SJCRH30 (cell line): ENCODE results near the gene DDX55. TPM values are rescaled to one million over a fixed set of nuclear protein-coding genes. Genes with fewer than 3 reads are reported as not detected.
"Not testable (repeated sequence)": the region's sequence is repeated elsewhere in the genome, so short reads cannot be mapped to it uniquely, and the experiment has no call there.

ENCODE experiments used
- DNase-seq, 2 experiments: peaks; one replicate each; pipeline ENCODE4 v3.0.0-alpha.2; 2015 to 2020
- H3K27ac ChIP-seq: fragments of 250-450 bp; sonication (Bioruptor Pico); 2 replicates; pipeline ENCODE4 v1.5.1; 2020; ENCODE audit warnings: mild to moderate bottlenecking, moderate library complexity
- H3K27me3 ChIP-seq: fragments of 250-450 bp; sonication (Bioruptor Pico); 2 replicates; pipeline ENCODE4 v1.5.1; 2020; ENCODE audit warnings: mild to moderate bottlenecking, moderate library complexity
- H3K36me3 ChIP-seq: fragments of 250-450 bp; sonication (Bioruptor Pico); 2 replicates; pipeline ENCODE4 v1.5.1; 2020; ENCODE audit warnings: mild to moderate bottlenecking, moderate library complexity
- H3K4me1 ChIP-seq: fragments of 250-450 bp; sonication (Bioruptor Pico); 2 replicates; pipeline ENCODE4 v1.5.1; 2020; ENCODE audit warnings: mild to moderate bottlenecking, moderate library complexity
- H3K4me3 ChIP-seq: fragments of 250-450 bp; sonication (Bioruptor Pico); 2 replicates; pipeline ENCODE4 v1.5.1; 2020; ENCODE audit warnings: mild to moderate bottlenecking, moderate library complexity
- H3K9me3 ChIP-seq: fragments of 250-450 bp; sonication (Bioruptor Pico); replicated peaks from 2 replicates; pipeline ENCODE4 v1.5.1; 2020; ENCODE audit warnings: mild to moderate bottlenecking, moderate library complexity
- total RNA-seq: library from RNA; depleted of rRNA; stranded (reverse); fragments of >200 nt; shearing (Covaris generic); gene quantifications from 2 replicates; pipeline ENCODE4 v1.2.3, GENCODE V29; 2014; rRNA removed

DDX55 gene
- total RNA-seq: 29.8 and 40.9 TPM in 2 replicates

- DNase-seq: peak; percentile 79 to 85
Measured at GRCh38 chr12:123601602-123602489, at the start of gene DDX55. TSS of gene DDX55 (plus strand) at chr12:123602099. CDS start at chr12:123602149, 50 bp downstream.

GRCh38 chr12:123554136-123554535, 47.8 kb upstream of the DDX55 start:
- not testable (repeated sequence) for H3K36me3 ChIP-seq, H3K27me3 ChIP-seq, H3K27ac ChIP-seq, DNase-seq, H3K9me3 ChIP-seq, H3K4me1 ChIP-seq, H3K4me3 ChIP-seq

More at GRCh38 chr12:123601602-123602489, at the start of gene DDX55:
- H3K27me3 ChIP-seq: no peaks in the 10 kb centered on the region
- H3K4me3 ChIP-seq: peak within 1 kb of the TSS; percentile 88
- H3K36me3 ChIP-seq: peaks cover 30% of the 10 kb centered on the region
- peak within 1 kb of the TSS; percentile 85 for H3K27ac ChIP-seq
- H3K4me1 ChIP-seq: no peaks in the 10 kb centered on the region; the same call in 1 of the 2 replicates
- H3K9me3 ChIP-seq: no peaks in the 10 kb centered on the region

- not testable (repeated sequence) for DNase-seq, H3K36me3 ChIP-seq, H3K27ac ChIP-seq, H3K27me3 ChIP-seq, H3K9me3 ChIP-seq, H3K4me3 ChIP-seq, H3K4me1 ChIP-seq
Measured at GRCh38 chr12:123554843-123555242, 47.1 kb upstream of the DDX55 start.

- H3K27me3 ChIP-seq, H3K27ac ChIP-seq, H3K4me1 ChIP-seq, H3K36me3 ChIP-seq, H3K9me3 ChIP-seq, DNase-seq, H3K4me3 ChIP-seq: not testable (repeated sequence)
Measured at GRCh38 chr12:123558487-123558886, 43.4 kb upstream of the DDX55 start.

GRCh38 chr12:123559468-123559867, 42.4 kb upstream of the DDX55 start:
- no peaks in the 10 kb centered on the region for H3K9me3 ChIP-seq
- no peaks in the 10 kb centered on the region for H3K27me3 ChIP-seq
- H3K4me1 ChIP-seq: no peaks in the 10 kb centered on the region

GRCh38 chr12:123571343-123571813, 30.5 kb upstream of the DDX55 start:
- peak overlapping the region; percentile 26; the same call in 1 of the 2 replicates for H3K4me3 ChIP-seq
- H3K4me1 ChIP-seq: no peaks in the 10 kb centered on the region
- H3K9me3 ChIP-seq: no peaks in the 10 kb centered on the region; the same call in 1 of the 2 replicates
- no peak overlapping the region for H3K27ac ChIP-seq
- H3K36me3 ChIP-seq: no peaks in the 10 kb centered on the region
- no peaks in the 10 kb centered on the region for H3K27me3 ChIP-seq
- peak; percentile 57 to 72 for DNase-seq

More at GRCh38 chr12:123559468-123559867, 42.4 kb upstream of the DDX55 start:
- no peak for DNase-seq
- no peak overlapping the region for H3K27ac ChIP-seq
- no peak overlapping the region for H3K4me3 ChIP-seq
- H3K36me3 ChIP-seq: no peaks in the 10 kb centered on the region

GRCh38 chr12:123572391-123572790, 29.5 kb upstream of the DDX55 start:
- Histone ChIP-seq H3K4me3 (no peak overlapping the region), H3K4me1 (no peaks in the 10 kb centered on the region), H3K27me3 (no peaks in the 10 kb centered on the region), H3K36me3 (no peaks in the 10 kb centered on the region), H3K9me3 (no peaks in the 10 kb centered on the region; the same call in 1 of the 2 replicates), H3K27ac (no peak overlapping the region)
- no peak for DNase-seq

GRCh38 chr12:123573870-123574269, 28.0 kb upstream of the DDX55 start:
- Histone ChIP-seq H3K27me3 (no peaks in the 10 kb centered on the region), H3K4me3 (no peak overlapping the region)
- no peak for DNase-seq

GRCh38 chr12:123576611-123577010, 25.3 kb upstream of the DDX55 start:
- no peak overlapping the region for H3K27ac ChIP-seq
- H3K9me3 ChIP-seq: no peaks in the 10 kb centered on the region; the same call in 1 of the 2 replicates
- H3K4me1 ChIP-seq: no peaks in the 10 kb centered on the region
- no peak overlapping the region for H3K4me3 ChIP-seq
- no peaks in the 10 kb centered on the region for H3K36me3 ChIP-seq
- H3K27me3 ChIP-seq: no peaks in the 10 kb centered on the region
- DNase-seq: no peak

More at GRCh38 chr12:123573870-123574269, 28.0 kb upstream of the DDX55 start:
- H3K9me3 ChIP-seq: no peaks in the 10 kb centered on the region; the same call in 1 of the 2 replicates
- H3K4me1 ChIP-seq: no peaks in the 10 kb centered on the region
- no peak overlapping the region for H3K27ac ChIP-seq
- H3K36me3 ChIP-seq: no peaks in the 10 kb centered on the region

GRCh38 chr12:123578243-123578642, 23.7 kb upstream of the DDX55 start:
- Histone ChIP-seq H3K4me1 (no peaks in the 10 kb centered on the region), H3K27ac (no peak overlapping the region), H3K27me3 (no peaks in the 10 kb centered on the region), H3K36me3 (no peaks in the 10 kb centered on the region), H3K9me3 (no peaks in the 10 kb centered on the region; the same call in 1 of the 2 replicates), H3K4me3 (no peak overlapping the region)
- DNase-seq: no peak

GRCh38 chr12:123578829-123579228, 23.1 kb upstream of the DDX55 start:
- H3K36me3 ChIP-seq, H3K4me1 ChIP-seq, H3K9me3 ChIP-seq, H3K27ac ChIP-seq, DNase-seq, H3K27me3 ChIP-seq, H3K4me3 ChIP-seq: not testable (repeated sequence)

- no peak for DNase-seq
- Histone ChIP-seq H3K27ac (no peak overlapping the region), H3K4me1 (peaks cover 5% of the 10 kb centered on the region), H3K36me3 (no peaks in the 10 kb centered on the region; the same call in 1 of the 2 replicates), H3K4me3 (no peak overlapping the region), H3K9me3 (no peaks in the 10 kb centered on the region; the same call in 1 of the 2 replicates), H3K27me3 (no peaks in the 10 kb centered on the region)
Measured at GRCh38 chr12:123580772-123581171, 21.1 kb upstream of the DDX55 start.

GRCh38 chr12:123591702-123592481, 10.0 kb upstream of the DDX55 start:
- H3K4me3 ChIP-seq: no peak overlapping the region
- H3K27me3 ChIP-seq: no peaks in the 10 kb centered on the region
- H3K4me1 ChIP-seq: no peaks in the 10 kb centered on the region
- DNase-seq: no peak
- H3K36me3 ChIP-seq: peaks cover 82% of the 10 kb centered on the region
- no peaks in the 10 kb centered on the region for H3K9me3 ChIP-seq
- no peak overlapping the region for H3K27ac ChIP-seq

- Histone ChIP-seq H3K27ac (no peak overlapping the region), H3K27me3 (no peaks in the 10 kb centered on the region), H3K4me3 (no peak overlapping the region), H3K4me1 (no peaks in the 10 kb centered on the region), H3K36me3 (peaks cover 55% of the 10 kb centered on the region), H3K9me3 (no peaks in the 10 kb centered on the region)
- no peak for DNase-seq
Measured at GRCh38 chr12:123595729-123596128, 6.2 kb upstream of the DDX55 start.

GRCh38 chr12:123597100-123597499, 4.8 kb upstream of the DDX55 start:
- H3K4me3 ChIP-seq: no peak overlapping the region
- peaks cover 42% of the 10 kb centered on the region for H3K36me3 ChIP-seq
- no peaks in the 10 kb centered on the region for H3K4me1 ChIP-seq
- no peak overlapping the region for H3K27ac ChIP-seq
- H3K9me3 ChIP-seq: no peaks in the 10 kb centered on the region
- H3K27me3 ChIP-seq: no peaks in the 10 kb centered on the region
- no peak for DNase-seq
